Glutamatergic neuron (in vitro differentiated cells): Measurements from ENCODE around the gene LRRC4. TPM values are rescaled to one million over a fixed set of nuclear protein-coding genes. Genes with fewer than 3 reads are reported as not detected.

Experiments
- DNase-seq: peaks from one replicate; pipeline ENCODE4 v3.0.0; 2022
- H3K27ac Mint-ChIP-seq: one replicate; pipeline ENCODE4 v1.8.0; 2020; ENCODE audit warnings: mild to moderate bottlenecking, mixed read lengths, inconsistent platforms; ENCODE audit not compliant: unreplicated experiment
- H3K27me3 Mint-ChIP-seq: one replicate; pipeline ENCODE4 v1.8.0; 2020; ENCODE audit warnings: mild to moderate bottlenecking, moderate library complexity, mixed read lengths, inconsistent platforms; ENCODE audit not compliant: unreplicated experiment
- H3K36me3 Mint-ChIP-seq: one replicate; pipeline ENCODE4 v1.8.0; 2020; ENCODE audit warnings: mild to moderate bottlenecking, mixed read lengths, inconsistent platforms; ENCODE audit not compliant: unreplicated experiment
- H3K4me1 Mint-ChIP-seq: one replicate; pipeline ENCODE4 v1.8.0; 2020; ENCODE audit warnings: mild to moderate bottlenecking, low read depth, mixed read lengths, inconsistent platforms; ENCODE audit not compliant: unreplicated experiment
- H3K4me3 Mint-ChIP-seq: one replicate; pipeline ENCODE4 v1.8.0; 2020; ENCODE audit warnings: mild to moderate bottlenecking, mixed read lengths, inconsistent platforms; ENCODE audit not compliant: unreplicated experiment
- H3K9me3 Mint-ChIP-seq: one replicate; pipeline ENCODE4 v1.8.0; 2020; ENCODE audit warnings: mild to moderate bottlenecking, moderate library complexity, mixed read lengths, inconsistent platforms; ENCODE audit not compliant: unreplicated experiment
- CTCF ChIP-seq: fragments of 200-600 bp; sonication (generic); IDR thresholded peaks from one replicate; pipeline ENCODE4 v1.5.0; 2021; ENCODE audit not compliant: partially characterized antibody, unreplicated experiment
- total RNA-seq: library from RNA; stranded (reverse); fragmentation: NEBNext Ultra II Directional; extraction: Animal tissue kit (Norgen Biotek cat#: 25700); gene quantifications from one replicate; pipeline ENCODE4 v1.2.1, GENCODE V29; 2021; ENCODE audit not compliant: unreplicated experiment

LRRC4 gene
- total RNA-seq, 1 donor from 2014 or later, result 60.0 TPM

DNA sequence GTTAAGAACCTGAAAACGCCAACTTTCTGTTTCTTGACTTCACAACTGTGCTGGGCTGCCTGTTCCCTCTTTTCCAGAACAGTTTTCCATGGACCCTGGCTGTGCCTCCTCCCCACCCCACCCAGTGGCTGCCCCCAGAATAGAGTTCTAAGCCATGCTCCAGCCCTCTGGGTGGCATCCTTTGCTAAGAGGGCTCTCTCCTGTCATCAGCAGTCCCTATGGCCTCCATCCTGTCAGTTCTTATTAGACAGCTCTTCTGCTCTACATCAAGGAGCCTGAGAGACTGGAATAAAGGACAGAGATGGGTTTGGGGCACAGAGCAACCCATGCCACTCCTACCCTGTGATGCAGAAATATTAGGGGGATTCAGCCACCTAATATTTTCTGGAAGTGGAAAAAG, 13.9 kb upstream of the LRRC4 start:
- Mint-ChIP-seq H3K4me1 (peaks cover 18% of the 10 kb centered on the region), H3K9me3 (peaks cover 4% of the 10 kb centered on the region), H3K27ac (no peak overlapping the region), H3K27me3 (peaks cover 2% of the 10 kb centered on the region), H3K36me3 (no peaks in the 10 kb centered on the region), H3K4me3 (no peak overlapping the region)
- DNase-seq, result no peak
- no peak for TF ChIP-seq CTCF

- Mint-ChIP-seq H3K27me3 (peaks cover 2% of the 10 kb centered on the region), H3K36me3 (no peaks in the 10 kb centered on the region)
- TF ChIP-seq CTCF, result no peak
These were observed 12.8 kb upstream of the LRRC4 start for GRCh38 chr7:128044064-128044463.

GRCh38 chr7:128042012-128042411, 10.8 kb upstream of the LRRC4 start:
- DNase-seq, result no peak
- H3K36me3 Mint-ChIP-seq, result no peaks in the 10 kb centered on the region
- H3K27me3 Mint-ChIP-seq, result peaks cover 2% of the 10 kb centered on the region
- peaks cover 2% of the 10 kb centered on the region for H3K9me3 Mint-ChIP-seq
- H3K4me3 Mint-ChIP-seq, result no peak overlapping the region
- peaks cover 19% of the 10 kb centered on the region for H3K4me1 Mint-ChIP-seq
- no peak for TF ChIP-seq CTCF
- H3K27ac Mint-ChIP-seq, result no peak overlapping the region

More at GRCh38 chr7:128044064-128044463, 12.8 kb upstream of the LRRC4 start:
- no peak for DNase-seq
- Mint-ChIP-seq H3K4me1 (peaks cover 19% of the 10 kb centered on the region), H3K9me3 (peaks cover 4% of the 10 kb centered on the region), H3K27ac (no peak overlapping the region), H3K4me3 (no peak overlapping the region)

DNA sequence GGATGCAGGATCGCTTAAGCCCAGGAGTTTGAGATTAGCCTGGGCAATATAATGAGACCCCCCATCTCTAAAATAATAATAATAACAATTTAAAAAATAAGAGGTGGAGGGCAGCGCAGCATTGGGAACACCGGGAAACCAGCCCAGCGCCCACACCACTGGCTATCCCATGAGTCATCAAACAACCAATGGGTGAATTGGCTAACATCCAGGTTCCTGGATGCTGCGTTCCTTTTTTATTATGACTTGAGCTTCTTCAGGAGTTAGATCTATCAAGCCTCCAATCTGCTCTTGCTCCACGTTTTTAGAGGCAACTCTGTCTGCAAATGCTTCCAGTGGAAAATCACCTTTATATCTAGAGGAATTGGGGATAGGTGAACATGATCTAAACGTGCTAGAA, 10.0 kb upstream of the LRRC4 start:
- Mint-ChIP-seq H3K4me1 (peaks cover 19% of the 10 kb centered on the region), H3K36me3 (no peaks in the 10 kb centered on the region), H3K27me3 (peaks cover 2% of the 10 kb centered on the region)

GRCh38 chr7:128040205-128040604, 9.0 kb upstream of the LRRC4 start:
- H3K27me3 Mint-ChIP-seq, result peaks cover 2% of the 10 kb centered on the region
- H3K9me3 Mint-ChIP-seq, result no peaks in the 10 kb centered on the region
- peaks cover 24% of the 10 kb centered on the region for H3K4me1 Mint-ChIP-seq
- DNase-seq, result no peak
- H3K4me3 Mint-ChIP-seq, result no peak overlapping the region
- no peak for TF ChIP-seq CTCF
- H3K36me3 Mint-ChIP-seq, result no peaks in the 10 kb centered on the region
- H3K27ac Mint-ChIP-seq, result no peak overlapping the region

More for the DNA sequence above, 10.0 kb upstream of the LRRC4 start:
- Mint-ChIP-seq H3K27ac (no peak overlapping the region), H3K4me3 (no peak overlapping the region), H3K9me3 (peaks cover 2% of the 10 kb centered on the region)
- no peak for DNase-seq
- TF ChIP-seq CTCF, result no peak
